Fibroblast of the conjunctiva (primary cell): ENCODE measurements around the gene SPIN3.
"Not testable (repeated sequence)": the region's sequence is repeated elsewhere in the genome, so short reads cannot be mapped to it uniquely, and the experiment has no call there.

Experiments
- DNase-seq: peaks from one replicate; pipeline ENCODE4 v3.0.0-alpha.2; 2010; ENCODE audit warnings: low read depth

Gene SPIN3

DNA sequence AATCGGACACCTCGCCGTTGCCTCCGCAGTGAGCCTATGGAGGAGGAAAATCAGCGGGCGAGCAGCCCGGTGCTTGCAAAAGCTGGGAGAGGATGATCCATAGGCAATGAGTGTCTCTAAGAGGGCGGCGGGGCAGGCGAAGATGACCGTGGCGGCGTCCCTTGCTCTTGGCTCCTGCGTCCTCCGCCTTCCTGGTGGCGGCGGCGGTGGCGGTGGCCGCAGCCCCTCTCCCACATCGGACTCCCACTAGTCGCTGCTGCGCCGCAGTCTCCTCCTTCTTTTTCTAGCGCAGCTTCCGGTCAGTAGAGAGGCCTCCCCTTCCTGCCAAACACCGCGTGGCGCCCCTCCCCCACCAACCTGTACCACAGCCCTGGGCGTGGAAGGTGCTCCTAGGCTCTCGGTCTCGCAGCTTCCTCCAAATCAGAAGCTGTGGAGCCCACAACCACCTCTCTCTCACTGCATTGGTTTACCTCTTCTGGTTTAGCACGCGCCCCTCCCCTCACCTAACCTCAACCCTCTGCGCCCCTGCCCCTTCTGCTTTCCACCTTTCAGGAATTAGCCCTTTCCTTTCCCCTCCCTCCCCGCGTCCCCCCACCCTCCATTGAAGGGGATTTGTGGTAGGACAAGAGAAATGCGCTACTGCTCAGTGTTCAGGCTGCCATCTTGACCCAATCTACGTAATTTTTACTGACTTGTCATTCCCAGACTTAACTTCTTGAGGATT lies at the start of gene SPIN3:
TSS of gene SPIN3 (minus strand) at position 271 of the 724 bp plus-strand sequence. CDS start 594 bp downstream, outside the sequence.
- DNase-seq, result peak; percentile 43

DNA sequence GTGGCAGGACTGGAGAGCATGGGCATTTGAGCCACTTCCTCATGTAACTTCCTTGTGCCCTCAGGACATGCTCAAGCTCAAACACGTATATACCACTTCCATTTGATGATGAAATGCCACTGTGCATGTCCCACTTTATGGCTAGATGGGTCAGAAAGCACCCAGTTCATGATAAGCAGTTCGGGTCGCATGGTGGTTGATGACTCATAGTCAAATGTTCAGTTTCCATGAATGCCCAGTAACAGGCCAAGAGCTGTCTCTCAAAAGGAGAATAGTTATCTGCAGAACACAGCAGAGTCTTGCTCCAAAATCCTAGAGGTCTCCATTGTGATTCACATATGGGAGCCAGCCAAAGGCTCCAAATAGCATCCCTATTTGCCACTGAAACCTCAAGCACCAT lies 48.9 kb upstream of the SPIN3 start:
- no peak for DNase-seq

DNA sequence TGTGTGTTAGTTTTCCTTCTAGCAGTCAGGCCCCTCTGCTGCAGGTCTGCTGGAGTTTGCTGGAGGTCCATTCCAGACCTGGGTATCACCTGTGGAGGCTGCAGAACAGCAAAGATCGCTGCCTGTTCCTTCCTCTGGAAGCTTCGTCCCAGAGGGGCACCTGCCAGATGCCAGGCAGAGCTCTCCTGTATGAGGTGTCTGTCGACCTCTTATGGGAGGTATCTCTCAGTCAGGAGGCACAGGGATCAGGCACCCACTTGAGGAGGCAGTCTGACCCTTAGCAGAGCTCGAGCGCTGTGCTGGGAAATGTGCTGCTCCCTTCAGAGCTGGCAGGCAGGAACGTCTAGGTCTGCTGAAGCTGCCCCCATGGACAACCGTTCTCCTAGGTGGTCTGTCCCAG lies 41.9 kb upstream of the SPIN3 start:
- DNase-seq, result not testable (repeated sequence)

DNA sequence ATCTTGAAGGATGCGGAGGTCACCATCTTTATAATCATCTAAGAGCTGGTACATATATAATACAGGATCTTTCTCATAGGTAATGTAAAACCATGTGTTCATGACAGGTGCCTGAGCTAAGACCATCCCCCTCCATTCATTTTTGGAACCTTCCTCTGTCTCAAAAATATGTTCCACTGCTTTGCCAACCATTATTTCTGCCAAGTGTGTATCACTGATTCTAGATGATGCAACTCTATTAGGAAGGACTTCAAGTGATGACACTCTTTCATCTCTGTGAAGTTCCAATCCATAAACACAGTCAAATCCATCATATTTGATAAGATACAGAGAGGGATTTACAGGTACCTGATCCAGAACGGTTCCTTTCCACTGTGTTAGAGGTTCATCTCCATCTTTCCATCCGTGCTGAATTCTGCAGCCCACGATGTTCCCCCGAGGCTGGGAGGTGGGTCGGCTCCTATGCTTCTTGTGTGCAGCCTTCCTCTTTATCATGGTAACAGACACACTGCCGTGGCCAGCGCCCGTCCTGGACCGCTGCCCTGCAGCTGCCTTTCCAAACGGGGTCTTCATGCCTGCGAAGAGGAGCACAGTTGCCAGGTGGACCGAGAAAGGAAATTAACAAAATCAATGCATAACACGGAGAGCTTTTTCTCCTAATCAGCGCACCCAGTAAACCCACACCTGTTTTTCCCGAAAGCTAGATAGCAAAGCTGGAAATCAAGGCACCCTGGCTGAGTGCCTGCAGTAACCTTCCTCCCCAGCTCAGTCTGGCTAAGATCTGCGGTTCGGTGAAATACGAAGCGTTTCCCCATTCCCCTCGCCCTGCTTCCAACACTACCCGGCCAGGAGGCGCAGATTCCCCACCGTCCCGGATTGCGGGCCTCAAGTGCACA lies 718 bp downstream of the SPIN3 start:
- no peak for DNase-seq

DNA sequence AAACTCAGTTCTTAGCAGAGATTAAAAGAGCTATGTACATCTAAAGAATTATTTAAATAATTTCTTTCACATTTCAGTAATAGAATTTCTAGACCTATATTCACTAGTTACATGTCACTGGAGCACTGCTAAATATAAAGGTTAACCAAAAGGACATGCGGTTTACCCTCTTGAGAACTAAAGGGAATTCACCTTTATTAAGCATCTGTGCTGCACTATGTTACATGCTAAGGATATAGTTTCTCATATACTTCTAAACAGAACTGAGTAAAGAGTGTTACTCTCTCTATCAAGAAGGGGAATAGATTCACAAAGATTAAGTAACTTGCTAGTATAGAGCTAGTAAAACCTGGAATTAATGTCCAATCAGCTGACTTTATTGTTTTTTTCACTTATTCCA lies 7.6 kb downstream of the SPIN3 start:
- no peak for DNase-seq

DNA sequence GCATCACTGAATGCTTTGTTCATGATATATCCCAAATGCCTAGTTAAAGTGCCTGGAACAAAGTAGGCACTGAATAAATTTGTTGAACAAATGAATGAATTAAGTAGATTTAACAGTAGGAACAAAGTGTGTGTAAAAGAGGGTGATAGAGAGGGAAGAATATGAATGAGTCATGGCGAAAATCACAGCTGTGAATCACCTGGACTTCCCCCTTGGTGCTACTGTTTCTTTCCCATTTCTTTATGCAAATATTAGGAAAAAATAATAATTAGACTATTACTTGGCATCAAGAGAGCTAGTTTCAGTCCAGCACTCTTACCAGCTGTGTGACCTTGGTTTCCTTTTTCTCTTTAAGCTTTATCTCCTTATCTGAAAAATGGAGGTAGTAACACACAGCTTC lies 9.2 kb downstream of the SPIN3 start:
- no peak for DNase-seq

DNA sequence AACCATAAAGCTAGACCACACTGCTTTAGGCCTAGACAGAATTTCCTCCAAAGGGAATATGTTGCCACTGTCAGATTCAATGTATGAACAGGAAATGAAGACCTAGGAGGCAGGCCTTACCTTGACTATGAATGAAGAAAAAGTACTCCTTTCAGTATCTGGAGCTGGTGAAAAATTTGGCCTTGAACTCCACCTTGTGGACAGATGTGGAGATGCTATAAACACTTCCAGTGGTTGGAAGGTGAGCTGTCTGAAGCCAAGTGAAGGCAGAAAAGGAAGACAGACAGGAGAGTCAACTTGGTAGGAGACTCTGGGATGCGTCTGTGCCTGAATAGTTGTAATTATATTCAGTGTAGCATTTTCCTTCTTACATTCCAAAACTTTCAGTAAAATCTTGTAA lies 17.2 kb downstream of the SPIN3 start:
- DNase-seq, result peak; percentile 12

DNA sequence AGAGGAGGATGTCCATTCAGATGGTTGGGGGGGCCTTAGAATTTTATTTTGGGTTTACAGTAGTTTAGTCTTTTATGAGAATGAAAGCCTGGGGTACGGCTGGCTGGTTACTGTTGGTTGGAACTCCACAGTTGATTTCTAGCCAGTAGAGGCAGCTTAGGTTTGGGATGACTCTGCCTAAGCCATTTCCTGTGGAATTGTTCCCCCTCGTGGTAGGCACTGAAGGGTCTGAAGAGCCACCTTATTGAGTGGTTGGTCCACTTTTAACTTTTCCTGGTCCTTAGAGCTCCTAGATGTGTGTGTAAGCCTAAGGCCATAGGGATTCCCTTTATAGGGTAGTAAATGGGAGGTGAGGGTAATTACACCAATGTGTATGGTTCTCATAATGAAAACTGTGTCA lies 19.7 kb downstream of the SPIN3 start:
- DNase-seq, result no peak

DNA sequence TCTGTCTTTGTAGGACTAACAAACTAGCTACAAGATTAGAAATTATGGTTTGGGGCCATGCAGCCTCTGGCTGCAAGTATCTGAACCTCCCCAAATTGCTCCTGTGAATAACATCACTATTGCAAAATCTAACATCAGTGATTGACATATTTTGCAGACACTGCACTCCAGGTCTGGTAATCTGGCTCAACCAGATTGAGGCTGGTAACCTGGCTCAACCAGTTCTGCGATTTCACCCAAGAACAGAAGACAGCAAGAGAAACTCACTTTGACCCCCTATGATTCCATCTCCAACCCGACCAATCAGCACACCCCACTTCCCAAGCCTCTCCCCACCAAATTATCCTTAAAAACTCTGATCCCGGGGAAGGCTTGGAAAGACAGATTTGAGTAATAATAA lies 20.9 kb downstream of the SPIN3 start:
- no peak for DNase-seq

DNA sequence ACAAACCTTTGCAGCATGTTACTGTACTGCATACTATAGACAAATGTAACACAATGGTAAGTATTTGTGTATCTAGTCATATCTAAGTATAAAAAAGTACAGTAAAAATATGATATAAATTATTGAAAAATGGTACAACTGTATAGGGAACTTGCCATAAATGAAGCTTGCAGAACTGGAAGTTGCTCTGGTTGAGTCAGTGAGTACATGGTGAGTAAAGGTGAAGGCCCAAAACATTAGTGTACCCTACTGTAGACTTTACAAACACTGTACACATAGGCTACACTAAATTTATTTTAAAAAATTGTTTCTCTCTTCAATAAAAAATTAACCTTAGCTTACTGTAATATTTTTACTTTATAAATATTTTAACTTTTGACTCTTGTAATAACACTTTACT lies 25.8 kb downstream of the SPIN3 start:
- DNase-seq, result no peak

DNA sequence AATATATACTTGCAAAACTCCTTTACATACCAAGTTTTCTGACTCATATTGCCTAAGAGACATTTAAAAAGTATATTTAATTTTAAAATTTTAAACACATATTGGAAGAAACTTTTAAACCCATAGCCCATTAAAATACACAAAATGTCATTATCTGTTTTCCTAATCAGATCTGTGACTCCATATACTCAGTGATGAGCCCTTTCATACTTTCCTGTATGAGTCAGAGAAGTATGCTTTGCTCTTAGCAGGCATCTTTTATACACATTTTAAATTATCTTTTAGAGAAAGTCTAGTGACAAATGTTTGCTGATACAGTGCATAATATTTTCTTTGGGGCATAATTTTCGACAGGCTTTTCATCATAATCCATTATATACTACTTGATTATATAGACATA lies 26.4 kb downstream of the SPIN3 start:
- DNase-seq, result no peak

DNA sequence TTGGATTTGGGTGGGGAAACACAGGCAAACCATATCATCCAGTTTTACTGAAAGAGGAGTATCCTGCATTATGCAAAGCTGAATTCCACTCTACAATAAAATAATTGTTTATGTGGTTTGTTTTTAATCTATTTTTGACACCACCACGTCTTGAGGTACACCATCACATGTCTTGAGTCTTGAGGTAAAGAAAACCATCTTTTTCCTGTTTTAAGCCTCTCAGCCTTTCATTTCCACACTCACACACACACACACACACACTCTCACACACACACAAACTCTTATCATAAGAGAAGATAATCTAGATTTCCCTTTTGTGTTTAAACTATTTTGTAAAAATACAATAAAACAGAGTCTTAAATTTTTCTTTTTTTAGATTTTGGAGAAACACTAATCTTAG lies 32.0 kb downstream of the SPIN3 start:
- no peak for DNase-seq

DNA sequence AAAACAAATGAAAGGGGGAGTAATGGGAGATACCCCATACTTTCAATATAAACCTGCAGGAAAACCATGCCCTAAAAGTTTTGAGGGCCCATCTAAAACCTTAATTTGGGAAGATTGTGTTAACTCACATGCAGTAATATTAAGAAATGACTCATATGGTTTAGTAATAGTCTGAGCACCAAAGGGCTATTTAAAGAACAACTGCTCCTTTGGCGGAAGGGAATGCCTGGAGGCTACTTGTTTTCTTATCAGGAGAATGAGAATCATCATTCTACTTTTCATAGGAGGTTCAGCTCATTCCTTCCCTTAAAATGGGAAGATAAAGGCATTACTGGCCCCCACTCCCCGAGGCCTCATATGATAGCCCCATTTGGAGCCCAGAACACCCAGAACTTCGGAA lies 47.6 kb downstream of the SPIN3 start:
- no peak for DNase-seq

DNA sequence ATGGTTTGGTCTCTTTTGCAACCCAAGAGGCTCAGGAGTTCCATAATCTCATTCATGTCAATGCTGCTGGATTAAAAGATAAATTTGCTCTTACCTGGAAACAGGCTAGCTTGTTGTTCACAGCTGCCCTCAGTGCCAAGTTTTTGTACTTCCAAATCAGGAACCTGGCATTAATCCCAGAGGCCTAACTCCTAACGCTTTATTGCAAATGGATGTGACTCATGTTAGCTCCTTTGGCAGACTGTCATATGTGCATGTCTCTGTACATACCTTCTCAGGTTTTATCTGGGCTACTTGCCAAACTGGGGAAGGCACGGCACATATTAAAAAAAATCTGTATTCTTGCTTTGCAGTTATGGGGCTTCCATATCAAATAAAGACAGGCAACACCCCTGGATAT lies 49.1 kb downstream of the SPIN3 start:
- peak; percentile 6 for DNase-seq

DNA sequence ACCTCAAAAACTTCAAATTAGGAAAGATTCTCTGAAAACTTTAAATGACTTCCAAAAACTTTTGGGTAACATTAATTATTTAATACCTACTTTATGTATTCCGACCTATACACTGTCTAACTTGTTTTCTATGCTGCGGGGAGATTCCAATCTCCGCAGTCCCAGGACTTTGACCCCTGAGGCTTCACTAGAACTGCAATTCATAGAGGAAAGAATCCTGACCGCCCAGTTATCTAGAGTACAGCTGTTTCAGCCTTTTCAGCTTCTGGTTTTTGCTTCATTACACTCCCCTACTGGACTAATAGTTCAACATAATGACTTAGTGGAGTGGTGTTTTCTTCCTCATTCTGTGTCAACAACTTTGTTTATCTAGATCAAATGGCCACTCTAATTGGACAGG lies 50.1 kb downstream of the SPIN3 start:
- DNase-seq, result not testable (repeated sequence)

DNA sequence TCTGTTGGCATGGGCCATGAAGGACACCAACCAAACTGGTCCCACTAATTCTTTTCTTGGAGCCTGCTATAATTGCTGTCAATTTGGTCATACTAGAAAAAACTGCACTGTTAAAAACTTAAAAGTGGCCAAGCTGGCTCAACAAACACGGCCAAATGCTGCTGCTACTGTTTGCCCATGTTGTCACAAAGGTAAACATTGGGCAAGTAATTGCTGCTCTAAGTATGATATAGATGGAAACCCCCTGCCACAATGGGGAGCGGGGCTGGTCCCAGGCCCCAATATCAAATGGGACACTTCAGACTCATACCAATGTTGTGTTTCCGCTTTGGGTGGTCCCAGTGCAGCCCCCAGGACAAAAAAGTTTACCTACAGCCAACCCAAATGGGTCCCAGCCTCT lies 52.1 kb downstream of the SPIN3 start:
- DNase-seq, result no peak
